ENCODE results near the gene ATP13A4.

- TF ChIP-seq POLR2A (IDR thresholded peaks at IDR 0.05), result no peak
- no peak for TF ChIP-seq POLR2AphosphoS5 (IDR thresholded peaks at IDR 0.05)
- TF ChIP-seq, protein P1, sequence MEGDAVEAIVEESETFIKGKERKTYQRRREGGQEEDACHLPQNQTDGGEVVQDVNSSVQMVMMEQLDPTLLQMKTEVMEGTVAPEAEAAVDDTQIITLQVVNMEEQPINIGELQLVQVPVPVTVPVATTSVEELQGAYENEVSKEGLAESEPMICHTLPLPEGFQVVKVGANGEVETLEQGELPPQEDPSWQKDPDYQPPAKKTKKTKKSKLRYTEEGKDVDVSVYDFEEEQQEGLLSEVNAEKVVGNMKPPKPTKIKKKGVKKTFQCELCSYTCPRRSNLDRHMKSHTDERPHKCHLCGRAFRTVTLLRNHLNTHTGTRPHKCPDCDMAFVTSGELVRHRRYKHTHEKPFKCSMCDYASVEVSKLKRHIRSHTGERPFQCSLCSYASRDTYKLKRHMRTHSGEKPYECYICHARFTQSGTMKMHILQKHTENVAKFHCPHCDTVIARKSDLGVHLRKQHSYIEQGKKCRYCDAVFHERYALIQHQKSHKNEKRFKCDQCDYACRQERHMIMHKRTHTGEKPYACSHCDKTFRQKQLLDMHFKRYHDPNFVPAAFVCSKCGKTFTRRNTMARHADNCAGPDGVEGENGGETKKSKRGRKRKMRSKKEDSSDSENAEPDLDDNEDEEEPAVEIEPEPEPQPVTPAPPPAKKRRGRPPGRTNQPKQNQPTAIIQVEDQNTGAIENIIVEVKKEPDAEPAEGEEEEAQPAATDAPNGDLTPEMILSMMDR (IDR thresholded peaks at IDR 0.05), result no peak
- TF ChIP-seq EP300 (IDR thresholded peaks at IDR 0.05), result no peak
Measured at GRCh38 chr3:193391902-193392301, 162.8 kb downstream of the ATP13A4 start.
